22Rv1 (cell line): ENCODE results near the gene PF4V1.

Experiments
- ZFX ChIP-seq: fragments of 450-650 bp; IDR thresholded peaks from 2 replicates; pipeline ENCODE4 v1.6.1; 2017; ENCODE audit warnings: antibody characterized with exemption, borderline replicate concordance
- TF ChIP-seq, protein P1 (sequence below): fragments of 450-650 bp; IDR thresholded peaks from 2 replicates; pipeline ENCODE4 v1.5.1; 2017; ENCODE audit warnings: mild to moderate bottlenecking

DNA sequence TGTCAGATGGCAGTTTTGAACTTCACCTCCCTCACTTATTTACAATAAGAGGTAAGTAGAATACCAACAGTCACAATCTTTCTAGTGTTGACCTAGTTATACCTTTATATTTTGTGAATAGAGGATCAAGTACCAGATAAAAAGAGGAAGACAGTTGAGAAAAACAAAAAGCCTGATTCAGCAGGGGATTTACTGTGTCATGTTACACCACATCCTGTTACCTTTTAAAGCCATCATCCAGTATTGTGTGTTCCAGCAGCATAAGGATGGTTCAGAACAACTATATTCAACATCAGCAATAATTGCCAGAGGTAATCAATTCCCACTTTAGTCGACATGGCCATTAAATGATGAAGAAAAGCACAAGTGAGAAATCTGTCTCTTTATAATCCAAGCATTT lies 38.0 kb upstream of the PF4V1 start:
- TF ChIP-seq, protein P1, sequence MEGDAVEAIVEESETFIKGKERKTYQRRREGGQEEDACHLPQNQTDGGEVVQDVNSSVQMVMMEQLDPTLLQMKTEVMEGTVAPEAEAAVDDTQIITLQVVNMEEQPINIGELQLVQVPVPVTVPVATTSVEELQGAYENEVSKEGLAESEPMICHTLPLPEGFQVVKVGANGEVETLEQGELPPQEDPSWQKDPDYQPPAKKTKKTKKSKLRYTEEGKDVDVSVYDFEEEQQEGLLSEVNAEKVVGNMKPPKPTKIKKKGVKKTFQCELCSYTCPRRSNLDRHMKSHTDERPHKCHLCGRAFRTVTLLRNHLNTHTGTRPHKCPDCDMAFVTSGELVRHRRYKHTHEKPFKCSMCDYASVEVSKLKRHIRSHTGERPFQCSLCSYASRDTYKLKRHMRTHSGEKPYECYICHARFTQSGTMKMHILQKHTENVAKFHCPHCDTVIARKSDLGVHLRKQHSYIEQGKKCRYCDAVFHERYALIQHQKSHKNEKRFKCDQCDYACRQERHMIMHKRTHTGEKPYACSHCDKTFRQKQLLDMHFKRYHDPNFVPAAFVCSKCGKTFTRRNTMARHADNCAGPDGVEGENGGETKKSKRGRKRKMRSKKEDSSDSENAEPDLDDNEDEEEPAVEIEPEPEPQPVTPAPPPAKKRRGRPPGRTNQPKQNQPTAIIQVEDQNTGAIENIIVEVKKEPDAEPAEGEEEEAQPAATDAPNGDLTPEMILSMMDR: no peak
- no peak for TF ChIP-seq ZFX
